ENCODE data around the gene TRMT11. TPM values are rescaled to one million over a fixed set of nuclear protein-coding genes. Genes with fewer than 3 reads are reported as not detected.

TRMT11 gene
- total RNA-seq, 1 donor: 30.5 TPM

DNA sequence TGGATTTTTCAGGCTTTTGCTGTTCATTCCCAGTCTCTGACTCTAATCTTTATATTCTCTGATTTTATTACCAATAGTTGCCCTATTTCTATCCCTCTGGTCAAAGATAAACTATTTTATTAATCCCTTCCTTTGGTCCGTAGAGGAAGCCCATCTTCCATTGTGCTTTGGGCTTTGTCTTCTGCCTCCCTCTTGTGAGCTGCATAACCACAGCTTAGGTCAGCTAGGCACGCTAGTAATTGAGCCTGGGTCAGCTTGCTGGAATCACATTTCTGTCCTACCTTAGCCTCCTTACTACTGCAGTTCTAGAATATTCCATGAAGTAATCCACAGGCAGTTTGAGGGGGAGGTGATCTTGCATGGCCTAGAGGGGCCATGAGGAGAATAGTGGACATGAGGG, 49.4 kb downstream of the TRMT11 start:
- no peak overlapping the region for H3K4me3 ChIP-seq (ENCODE audit: low read depth, low read length)
- TF ChIP-seq, protein P1, sequence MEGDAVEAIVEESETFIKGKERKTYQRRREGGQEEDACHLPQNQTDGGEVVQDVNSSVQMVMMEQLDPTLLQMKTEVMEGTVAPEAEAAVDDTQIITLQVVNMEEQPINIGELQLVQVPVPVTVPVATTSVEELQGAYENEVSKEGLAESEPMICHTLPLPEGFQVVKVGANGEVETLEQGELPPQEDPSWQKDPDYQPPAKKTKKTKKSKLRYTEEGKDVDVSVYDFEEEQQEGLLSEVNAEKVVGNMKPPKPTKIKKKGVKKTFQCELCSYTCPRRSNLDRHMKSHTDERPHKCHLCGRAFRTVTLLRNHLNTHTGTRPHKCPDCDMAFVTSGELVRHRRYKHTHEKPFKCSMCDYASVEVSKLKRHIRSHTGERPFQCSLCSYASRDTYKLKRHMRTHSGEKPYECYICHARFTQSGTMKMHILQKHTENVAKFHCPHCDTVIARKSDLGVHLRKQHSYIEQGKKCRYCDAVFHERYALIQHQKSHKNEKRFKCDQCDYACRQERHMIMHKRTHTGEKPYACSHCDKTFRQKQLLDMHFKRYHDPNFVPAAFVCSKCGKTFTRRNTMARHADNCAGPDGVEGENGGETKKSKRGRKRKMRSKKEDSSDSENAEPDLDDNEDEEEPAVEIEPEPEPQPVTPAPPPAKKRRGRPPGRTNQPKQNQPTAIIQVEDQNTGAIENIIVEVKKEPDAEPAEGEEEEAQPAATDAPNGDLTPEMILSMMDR (IDR thresholded peaks at IDR 0.05; ENCODE audit: insufficient read depth, low read length): no peak
- no peak for DNase-seq (ENCODE audit: low read depth)

DNA sequence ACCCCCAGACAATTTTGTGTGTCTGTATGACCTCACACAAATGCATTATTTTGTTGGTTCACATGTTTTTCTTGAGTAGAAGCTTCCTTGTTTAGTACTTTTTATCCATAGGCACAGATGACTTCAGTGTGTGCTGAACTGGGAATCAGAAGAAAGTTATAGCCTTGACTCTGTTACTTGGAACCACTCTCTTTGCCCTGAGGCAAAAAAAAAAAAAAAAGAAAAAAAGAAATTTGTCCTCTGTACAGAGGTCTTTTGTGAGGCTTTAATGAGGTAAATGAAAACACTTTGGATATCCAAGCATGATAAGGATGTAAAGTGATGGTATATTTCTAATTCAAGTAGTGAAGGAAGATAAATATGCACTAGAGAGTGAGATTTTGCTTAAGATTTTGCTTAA, 51.9 kb downstream of the TRMT11 start:
- no peak overlapping the region for H3K4me3 ChIP-seq (ENCODE audit: low read depth, low read length)
- TF ChIP-seq, protein P1 (IDR thresholded peaks at IDR 0.05; ENCODE audit: insufficient read depth, low read length): no peak
- no peak for DNase-seq (ENCODE audit: low read depth)

DNA sequence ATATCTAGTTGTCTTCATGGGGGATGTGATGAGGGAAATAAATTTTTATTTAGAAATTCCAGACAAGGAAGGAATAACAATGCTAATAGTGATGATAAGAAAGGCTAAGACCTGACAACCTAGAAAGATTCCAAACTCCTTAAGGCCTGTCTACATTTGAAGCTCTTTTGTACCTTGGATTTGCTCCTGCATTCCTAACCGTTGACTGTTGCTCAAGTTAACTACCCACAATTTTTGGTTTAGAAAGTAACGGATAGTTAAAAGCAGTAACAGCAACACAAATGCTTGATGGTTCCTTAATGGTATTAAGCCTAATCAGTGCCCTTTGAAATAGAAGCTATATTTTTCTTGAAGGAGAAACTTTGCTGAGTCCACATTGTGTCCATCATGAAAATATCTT, 52.9 kb downstream of the TRMT11 start:
- DNase-seq (ENCODE audit: low read depth): peak; percentile 75
- TF ChIP-seq, protein P1 (IDR thresholded peaks at IDR 0.05; ENCODE audit: insufficient read depth, low read length): no peak
- no peak overlapping the region for H3K4me3 ChIP-seq (ENCODE audit: low read depth, low read length)

DNA sequence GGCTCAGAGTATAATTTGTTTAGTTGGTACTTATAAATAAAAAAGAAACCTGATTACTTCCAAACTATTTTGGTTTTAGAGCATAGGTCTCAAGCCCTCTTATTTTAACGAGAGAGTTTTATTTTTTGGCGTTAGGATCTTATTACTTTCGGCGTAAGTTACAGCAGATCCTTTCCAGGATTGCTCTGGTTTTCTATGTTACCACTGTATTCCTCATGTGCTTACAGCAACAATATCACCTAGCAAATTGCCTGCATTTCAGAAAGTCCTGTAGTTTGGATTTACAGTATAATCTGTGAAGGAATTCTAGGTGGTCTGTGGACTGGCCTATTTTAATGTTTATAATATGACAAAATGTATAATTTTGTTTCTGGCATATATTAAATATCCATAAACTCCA, 54.1 kb downstream of the TRMT11 start:
- TF ChIP-seq, protein P1 (IDR thresholded peaks at IDR 0.05; ENCODE audit: insufficient read depth, low read length): no peak
- no peak overlapping the region for H3K4me3 ChIP-seq (ENCODE audit: low read depth, low read length)
- no peak for DNase-seq (ENCODE audit: low read depth)

DNA sequence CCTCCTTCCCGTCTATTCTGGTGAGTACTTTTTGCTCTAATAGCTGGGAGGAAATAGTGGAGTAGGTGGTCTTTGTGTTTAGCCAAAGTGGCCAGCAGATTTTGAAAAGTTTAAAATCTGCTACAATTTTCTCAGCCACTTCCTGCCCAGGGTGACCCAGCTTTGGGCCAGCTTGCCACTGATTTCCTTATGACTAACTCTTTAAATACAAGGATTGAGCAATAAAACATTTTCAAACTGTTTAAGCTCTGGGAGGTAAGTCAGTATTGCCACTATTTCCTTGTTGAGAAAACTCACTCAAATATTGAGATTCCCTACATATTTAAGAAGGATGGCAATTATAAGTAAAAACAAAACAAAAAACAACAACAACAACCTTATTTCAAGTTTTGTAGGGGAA, 54.5 kb downstream of the TRMT11 start:
- peak; percentile 74 for DNase-seq (ENCODE audit: low read depth)
- TF ChIP-seq, protein P1 (IDR thresholded peaks at IDR 0.05; ENCODE audit: insufficient read depth, low read length): no peak
- H3K4me3 ChIP-seq (ENCODE audit: low read depth, low read length): no peak overlapping the region

DNA sequence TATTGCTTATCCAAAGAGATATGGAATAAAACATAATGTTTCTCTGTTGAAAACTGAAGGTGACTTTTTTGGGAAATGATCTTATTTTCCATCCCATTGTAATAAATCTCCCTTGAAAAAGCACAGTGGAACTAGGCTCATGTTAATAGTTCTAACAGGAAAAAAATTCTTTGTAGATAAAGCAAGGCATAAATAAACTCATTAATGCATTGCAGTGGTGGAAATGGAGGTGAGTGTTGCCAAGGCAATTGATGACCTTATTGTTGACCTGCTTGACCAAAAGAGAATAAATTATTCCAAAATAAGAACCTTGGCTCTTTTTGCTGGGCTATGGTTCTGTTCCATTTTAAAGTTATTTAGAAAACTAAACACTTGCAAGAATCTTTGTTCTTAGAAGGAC, 55.2 kb downstream of the TRMT11 start:
- peak; percentile 12 for DNase-seq (ENCODE audit: low read depth)
- no peak overlapping the region for H3K4me3 ChIP-seq (ENCODE audit: low read depth, low read length)
- TF ChIP-seq, protein P1 (IDR thresholded peaks at IDR 0.05; ENCODE audit: insufficient read depth, low read length): no peak

DNA sequence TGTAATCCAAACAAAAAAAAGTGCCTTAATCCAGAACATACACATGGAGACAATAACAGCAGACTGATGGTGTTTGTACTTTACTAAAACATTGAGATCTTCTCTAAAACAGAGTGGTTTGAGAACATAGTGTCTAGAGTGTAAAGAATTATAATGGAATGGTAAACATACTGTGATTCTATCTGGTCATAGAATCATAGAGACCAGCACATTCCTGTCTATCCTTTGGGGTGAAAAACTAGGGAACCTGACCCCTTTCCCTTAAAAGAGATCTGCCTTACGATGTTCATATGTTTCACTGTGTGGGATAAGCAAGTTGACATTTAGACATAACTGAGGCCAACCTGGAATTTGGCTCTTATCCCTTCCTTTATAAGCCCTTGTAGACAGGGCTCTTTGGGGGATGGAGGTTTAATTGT, 55.7 kb downstream of the TRMT11 start:
- TF ChIP-seq, protein P1 (IDR thresholded peaks at IDR 0.05; ENCODE audit: insufficient read depth, low read length): no peak
- peak; percentile 22 for DNase-seq (ENCODE audit: low read depth)
- H3K4me3 ChIP-seq (ENCODE audit: low read depth, low read length): no peak overlapping the region

Data from fibroblast of the aortic adventitia (primary cell).